ENCODE data around the gene EEF1AKMT3.

DNA sequence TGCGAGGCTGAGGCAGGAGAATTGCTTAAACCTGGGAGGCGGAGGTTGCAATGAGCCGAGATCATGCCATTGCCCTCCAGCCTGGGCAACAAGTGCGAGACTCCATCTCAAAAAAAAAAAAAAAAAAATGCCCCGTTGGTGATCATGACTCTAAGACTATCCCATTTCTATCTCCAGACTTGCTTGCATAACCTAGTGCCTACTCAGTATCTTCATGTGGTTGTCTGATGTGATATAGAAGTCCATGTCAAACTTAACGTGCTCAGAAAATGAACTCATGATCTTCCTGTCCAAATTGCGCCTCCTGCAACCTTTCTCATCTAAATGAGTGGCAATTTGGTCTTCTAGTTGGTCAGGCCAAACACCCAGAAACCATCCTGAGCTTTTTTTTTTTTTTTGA is 5.5 kb downstream of the EEF1AKMT3 start:
- no peak for TF ChIP-seq EZH2 (IDR thresholded peaks at IDR 0.05; ENCODE audit: insufficient read depth, poor library complexity, severe bottlenecking)
- TF ChIP-seq EZH2phosphoT487 (IDR thresholded peaks at IDR 0.05; ENCODE audit: insufficient read depth, low read depth) = no peak
